Inflammatory macrophage (primary cell): ENCODE measurements around the gene CCDC78.

Experiments used
- DNase-seq, 2 donors: peaks; one replicate each; pipeline ENCODE4 v3.0.0-alpha.2; 2020 to 2022

The CCDC78 gene

DNA sequence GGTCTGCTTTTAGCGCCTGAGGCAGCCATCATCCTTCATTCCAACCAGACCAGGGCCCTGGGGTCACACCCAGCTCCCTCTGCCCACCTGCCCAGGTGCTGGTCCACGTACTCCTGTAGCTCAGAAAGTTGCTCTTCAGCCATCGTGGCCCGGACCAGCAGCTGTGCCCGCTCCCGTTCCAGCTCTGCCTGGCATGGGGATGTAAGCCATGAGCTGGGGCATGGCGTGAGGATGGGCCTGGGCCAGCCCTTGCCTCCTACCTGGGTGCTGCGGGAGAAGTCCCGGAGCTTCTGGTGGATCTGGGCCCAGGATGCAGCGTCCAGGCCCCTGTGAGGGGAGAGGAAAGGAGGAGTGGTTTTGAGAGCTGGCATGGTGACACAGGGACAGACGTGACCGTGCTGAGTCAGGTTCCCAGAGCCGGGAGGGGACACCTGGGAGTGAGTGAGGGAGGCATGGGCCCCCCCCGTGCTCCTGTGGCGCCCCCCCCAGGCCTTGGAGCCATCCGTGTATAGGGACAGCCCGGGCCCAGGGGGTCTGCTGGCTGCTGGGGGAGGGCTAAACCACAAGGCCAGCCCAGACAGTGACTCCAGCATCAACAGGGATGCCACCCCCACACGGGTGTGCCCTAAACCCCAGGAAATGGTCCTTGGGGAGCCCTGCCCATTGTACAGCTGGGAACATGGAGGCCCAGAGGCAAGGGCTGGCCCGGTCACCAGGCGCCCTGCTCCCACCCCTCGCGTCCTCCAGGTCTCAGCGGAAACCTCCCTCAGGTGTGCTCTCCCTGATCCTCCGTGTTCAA is 3.2 kb downstream of the CCDC78 start:
- no peak for DNase-seq

GRCh38 chr16:721765-722540 is 4.3 kb downstream of the CCDC78 start:
- DNase-seq: no peak

GRCh38 chr16:720990-721764 is 5.1 kb downstream of the CCDC78 start, which contains the start of gene ANTKMT:
Gene ANTKMT (plus strand): TSS chr16:721146. CDS start chr16:721275, 129 bp downstream.
- DNase-seq: peak; percentile 57 to 79

- DNase-seq: peak in 1 of 2 donors; percentile 53
Measured at GRCh38 chr16:720447-720989, 5.7 kb downstream of the CCDC78 start.

GRCh38 chr16:719815-720446 is 6.3 kb downstream of the CCDC78 start:
- no peak for DNase-seq

GRCh38 chr16:718922-719321 is 7.3 kb downstream of the CCDC78 start:
- no peak for DNase-seq

DNA sequence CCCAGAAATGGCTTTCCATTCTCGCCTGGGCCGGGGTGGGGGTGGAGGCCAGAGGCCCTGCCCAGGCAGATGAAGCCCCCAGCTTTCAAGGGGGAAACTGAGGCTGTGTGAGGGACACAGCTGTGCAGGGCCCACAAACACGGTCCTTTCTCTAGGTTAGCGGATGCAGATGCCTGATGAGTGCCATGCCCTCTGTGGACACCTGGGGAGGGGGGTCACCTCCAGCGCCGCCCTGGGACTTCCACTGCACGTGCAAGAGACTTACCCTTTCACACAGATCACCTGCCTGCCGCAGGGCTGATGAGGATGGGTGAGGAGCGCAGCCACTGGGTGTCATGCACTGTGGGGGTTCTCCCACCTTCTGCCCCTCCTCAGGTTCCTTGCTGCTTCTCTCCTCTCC is 7.9 kb downstream of the CCDC78 start:
- no peak for DNase-seq

GRCh38 chr16:717450-718245 is 8.6 kb downstream of the CCDC78 start:
- DNase-seq: no peak

- DNase-seq: no peak
Measured at GRCh38 chr16:716768-717325, 9.4 kb downstream of the CCDC78 start.

DNA sequence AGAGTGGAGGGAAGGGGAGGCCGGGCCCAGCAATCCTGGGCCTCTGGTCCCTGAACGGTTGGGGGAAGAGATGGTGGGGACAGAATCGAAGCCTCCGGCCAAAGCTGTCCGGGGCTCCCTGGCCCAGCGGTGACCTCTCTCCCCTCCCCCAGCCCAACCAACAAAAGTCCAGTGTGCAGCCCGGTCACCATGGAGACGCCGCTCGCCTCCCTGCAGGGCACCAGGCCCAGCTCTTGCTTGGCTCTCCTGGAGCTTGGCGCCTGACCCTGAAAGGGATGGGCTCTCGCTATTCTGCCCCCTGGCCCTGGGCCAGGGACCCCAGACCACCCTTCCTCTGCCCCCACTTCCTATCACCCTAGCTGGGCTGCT is 10.1 kb downstream of the CCDC78 start:
- DNase-seq: no peak

- DNase-seq: no peak
Measured at GRCh38 chr16:715477-716199, 10.6 kb downstream of the CCDC78 start.

- DNase-seq: peak; percentile 76 to 88
Measured at GRCh38 chr16:714558-715476, 11.4 kb downstream of the CCDC78 start, which contains the start of gene METRN. Gene METRN (plus strand): TSS chr16:715118. CDS start chr16:715290, 172 bp downstream.

- no peak for DNase-seq
Measured at GRCh38 chr16:714079-714478, 12.2 kb downstream of the CCDC78 start.

DNA sequence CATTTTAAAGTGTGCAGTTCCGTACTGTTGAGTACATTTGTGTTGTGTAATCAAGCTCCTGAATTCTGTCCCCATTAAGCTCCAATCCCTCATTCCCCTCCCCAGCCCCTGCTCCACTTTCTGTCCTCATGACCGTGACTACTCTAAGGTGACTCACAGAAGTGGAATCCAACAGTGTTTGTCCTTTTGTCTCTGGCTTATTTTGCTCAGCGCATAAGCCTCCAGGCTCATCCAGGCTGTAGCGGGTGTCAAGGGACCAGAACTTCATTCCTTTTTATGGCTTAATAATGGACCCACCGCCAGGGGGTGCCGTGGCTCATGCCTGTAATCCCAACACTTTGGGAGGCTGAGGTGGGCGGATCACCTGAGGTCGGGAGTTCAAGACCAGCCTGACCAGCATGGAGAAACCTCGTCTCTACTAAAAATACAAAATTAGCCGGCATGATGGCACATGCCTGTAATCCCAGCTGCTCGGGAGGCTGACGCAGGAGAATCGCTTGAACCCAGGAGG is 13.4 kb downstream of the CCDC78 start:
- peak; percentile 55 to 70 for DNase-seq

GRCh38 chr16:711548-712320 is 14.5 kb downstream of the CCDC78 start:
- DNase-seq: peak; percentile 65 to 73

GRCh38 chr16:711084-711483 is 15.2 kb downstream of the CCDC78 start:
- no peak for DNase-seq

- no peak for DNase-seq
Measured at GRCh38 chr16:710500-711075, 15.7 kb downstream of the CCDC78 start.
